MM.1S (cell line): Measurements from ENCODE around the gene ADAMTS17.

Experiments used
- DNase-seq: peaks from one replicate; pipeline ENCODE4 v3.0.0-alpha.2; 2015
- H2AFZ ChIP-seq: fragments of 300-600 bp; sonication (generic); 2 replicates; pipeline ENCODE4 v1.6.0; 2016; ENCODE audit warnings: antibody characterized with exemption, low read length
- H3F3A ChIP-seq: fragments of 300-600 bp; sonication (generic); 2 replicates; pipeline ENCODE4 v1.6.1; 2016; ENCODE audit warnings: mild to moderate bottlenecking, antibody characterized with exemption, low read length, moderate library complexity, mixed read lengths; ENCODE audit not compliant: insufficient read depth
- H3K27ac ChIP-seq: fragments of 300-600 bp; sonication (generic); 2 replicates; pipeline ENCODE4 v1.5.1; 2016; ENCODE audit warnings: mild to moderate bottlenecking, low read length
- H3K27me3 ChIP-seq: fragments of 300-600 bp; sonication (generic); replicated peaks from 2 replicates; pipeline ENCODE4 v1.6.0; 2016; ENCODE audit warnings: low read length; ENCODE audit not compliant: insufficient read depth
- H3K36me3 ChIP-seq: fragments of 300-600 bp; sonication (generic); replicated peaks from 2 replicates; pipeline ENCODE4 v1.6.1; 2016; ENCODE audit warnings: mild to moderate bottlenecking, low read length, mixed read lengths; ENCODE audit not compliant: insufficient read depth
- H3K4me1 ChIP-seq: fragments of 300-600 bp; sonication (generic); 2 replicates; pipeline ENCODE4 v1.6.1; 2016; ENCODE audit warnings: low read length, mixed read lengths
- H3K4me2 ChIP-seq: fragments of 300-600 bp; sonication (generic); 2 replicates; pipeline ENCODE4 v1.6.0; 2016; ENCODE audit warnings: low read depth, low read length
- H3K4me3 ChIP-seq: fragments of 300-600 bp; sonication (generic); 2 replicates; pipeline ENCODE4 v1.5.1; 2016; ENCODE audit warnings: low read length, mixed read lengths
- H3K79me2 ChIP-seq: fragments of 300-600 bp; sonication (generic); 2 replicates; pipeline ENCODE4 v1.6.1; 2016; ENCODE audit warnings: mixed run types, low read length, mixed read lengths
- H3K9ac ChIP-seq: fragments of 300-600 bp; sonication (generic); 2 replicates; pipeline ENCODE4 v1.6.1; 2016; ENCODE audit warnings: low read length, mixed read lengths
- H3K9me2 ChIP-seq: fragments of 300-600 bp; sonication (generic); replicated peaks from 2 replicates; pipeline ENCODE4 v1.6.1; 2016; ENCODE audit warnings: mild to moderate bottlenecking, low read length, mixed read lengths; ENCODE audit not compliant: insufficient read depth
- H3K9me3 ChIP-seq: fragments of 300-600 bp; sonication (generic); replicated peaks from 2 replicates; pipeline ENCODE4 v1.6.1; 2016; ENCODE audit warnings: mild to moderate bottlenecking, low read length, mixed read lengths; ENCODE audit not compliant: insufficient read depth
- H4K20me1 ChIP-seq: fragments of 300-600 bp; sonication (generic); 2 replicates; pipeline ENCODE4 v1.6.1; 2016; ENCODE audit warnings: mild to moderate bottlenecking, low read length, moderate library complexity, mixed read lengths; ENCODE audit not compliant: insufficient read depth
- CTCF ChIP-seq: fragments of 300-600 bp; sonication (generic); IDR thresholded peaks from 2 replicates; pipeline ENCODE4 v1.5.1; 2016; ENCODE audit warnings: antibody characterized with exemption, low read length, mixed read lengths
- EZH2 ChIP-seq: fragments of 300-600 bp; sonication (generic); optimal IDR thresholded peaks from 2 replicates; pipeline ENCODE3; 2017; ENCODE audit warnings: low read depth, mild to moderate bottlenecking, antibody characterized with exemption, low read length, mixed read lengths
- EZH2phosphoT487 ChIP-seq: fragments of 300-600 bp; sonication (generic); IDR thresholded peaks from 2 replicates; pipeline ENCODE4 v1.6.1; 2018; ENCODE audit warnings: antibody characterized with exemption, low read length

The ADAMTS17 gene

GRCh38 chr15:100343251-100343650, 1.5 kb upstream of the ADAMTS17 start:
- Histone ChIP-seq H3K36me3 (no peaks in the 10 kb centered on the region), H3K9me3 (no peaks in the 10 kb centered on the region), H3K79me2 (no peaks in the 10 kb centered on the region), H4K20me1 (no peaks in the 10 kb centered on the region), H3K4me1 (no peaks in the 10 kb centered on the region), H3K4me3 (no peak overlapping the region), H3K27me3 (no peaks in the 10 kb centered on the region), H3K27ac (no peak overlapping the region), H3F3A (no peaks in the 10 kb centered on the region), H3K4me2 (no peak overlapping the region), H2AFZ (no peak overlapping the region), H3K9me2 (no peaks in the 10 kb centered on the region), H3K9ac (no peak overlapping the region)
- TF ChIP-seq EZH2 (no peak), CTCF (no peak), EZH2phosphoT487 (no peak)
- no peak for DNase-seq

- H3K4me1 ChIP-seq: no peaks in the 10 kb centered on the region
- no peaks in the 10 kb centered on the region for H3K79me2 ChIP-seq
- peak overlapping the region; percentile 58 for H3K4me3 ChIP-seq
- H3K36me3 ChIP-seq: no peaks in the 10 kb centered on the region
- no peaks in the 10 kb centered on the region for H3F3A ChIP-seq
- H2AFZ ChIP-seq: no peak overlapping the region
- H4K20me1 ChIP-seq: no peaks in the 10 kb centered on the region
- no peak for TF ChIP-seq CTCF
- TF ChIP-seq EZH2: no peak
- no peak for TF ChIP-seq EZH2phosphoT487
- H3K9me3 ChIP-seq: no peaks in the 10 kb centered on the region
- no peaks in the 10 kb centered on the region for H3K9me2 ChIP-seq
- H3K4me2 ChIP-seq: peak overlapping the region; percentile 39; the same call in 1 of the 2 replicates
- H3K27me3 ChIP-seq: no peaks in the 10 kb centered on the region
- no peak overlapping the region for H3K27ac ChIP-seq
- no peak overlapping the region; the same call in 1 of the 2 replicates for H3K9ac ChIP-seq
- DNase-seq: no peak
Observed at GRCh38 chr15:100341239-100341749, 481 bp downstream of the ADAMTS17 start.

- H3K79me2 ChIP-seq: no peaks in the 10 kb centered on the region
- TF ChIP-seq CTCF (no peak), EZH2 (no peak), EZH2phosphoT487 (no peak)
- H3K9me2 ChIP-seq: no peaks in the 10 kb centered on the region
- H3K4me2 ChIP-seq: peak overlapping the region; percentile 12; the same call in 1 of the 2 replicates
- no peaks in the 10 kb centered on the region for H3K36me3 ChIP-seq
- no peak overlapping the region for H2AFZ ChIP-seq
- no peaks in the 10 kb centered on the region for H4K20me1 ChIP-seq
- H3K9ac ChIP-seq: no peak overlapping the region
- peak; percentile 43 for DNase-seq
- no peaks in the 10 kb centered on the region for H3K4me1 ChIP-seq
- H3F3A ChIP-seq: no peaks in the 10 kb centered on the region
- no peaks in the 10 kb centered on the region for H3K27me3 ChIP-seq
- no peak overlapping the region for H3K4me3 ChIP-seq
- no peak overlapping the region for H3K27ac ChIP-seq
- H3K9me3 ChIP-seq: no peaks in the 10 kb centered on the region
Observed at GRCh38 chr15:100340721-100341238, 995 bp downstream of the ADAMTS17 start.
